ENCODE data around the gene SMAD1.

Gene SMAD1

DNA sequence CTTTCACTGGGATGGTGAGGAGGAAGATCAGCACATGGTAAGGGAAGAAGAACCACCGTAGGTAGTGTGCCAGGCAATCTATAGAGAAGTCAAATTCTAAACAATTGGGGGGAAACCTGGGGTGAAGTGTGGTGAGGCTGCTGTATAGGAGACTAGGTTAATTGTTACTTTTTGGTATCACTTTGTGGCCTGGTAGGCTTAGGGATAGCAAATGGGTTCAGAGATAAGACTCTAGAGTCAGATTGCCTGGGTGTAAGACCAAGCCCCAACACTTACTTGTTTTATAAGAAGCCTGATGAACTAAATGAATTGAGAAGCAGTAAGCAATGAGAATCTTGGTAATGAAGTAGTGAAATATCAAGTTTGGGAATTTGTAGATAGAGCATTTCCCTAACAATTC lies 8.7 kb downstream of the SMAD1 start:
- TF ChIP-seq CTCF (IDR thresholded peaks at IDR 0.05; ENCODE audit: low read depth, low read length) = no peak
- Histone ChIP-seq H3K9me3 (ENCODE audit: severe bottlenecking) (no peaks in the 10 kb centered on the region), H3K4me3 (ENCODE audit: low read depth, low read length) (no peak overlapping the region), H3K27ac (no peak overlapping the region), H3K27me3 (ENCODE audit: insufficient read depth, low read depth, severe bottlenecking) (no peaks in the 10 kb centered on the region), H3K36me3 (no peaks in the 10 kb centered on the region)
- no peak for DNase-seq

DNA sequence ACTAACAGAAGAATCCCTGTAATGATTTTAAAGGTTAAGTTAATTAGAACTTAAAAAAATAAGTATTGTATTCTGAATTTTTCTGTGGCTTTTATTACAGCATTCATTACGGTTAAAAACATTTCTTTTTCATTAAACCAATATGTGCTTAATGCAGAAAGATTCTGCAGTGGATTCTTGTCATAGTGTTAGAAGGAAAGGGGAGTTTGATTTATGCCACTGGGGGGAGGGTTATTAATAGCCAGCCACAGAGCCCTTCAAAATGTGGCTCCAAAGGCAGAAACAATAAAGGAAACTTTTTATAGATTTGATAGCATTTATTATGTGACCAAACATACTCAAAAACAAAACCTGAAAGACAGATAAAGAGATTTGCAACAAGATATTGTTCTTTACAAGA lies 9.1 kb downstream of the SMAD1 start:
- no peak for TF ChIP-seq CTCF (IDR thresholded peaks at IDR 0.05; ENCODE audit: low read depth, low read length)
- no peak overlapping the region for H3K4me3 ChIP-seq (ENCODE audit: low read depth, low read length)
- no peaks in the 10 kb centered on the region for H3K27me3 ChIP-seq (ENCODE audit: insufficient read depth, low read depth, severe bottlenecking)
- DNase-seq = no peak
- no peaks in the 10 kb centered on the region for H3K36me3 ChIP-seq
- H3K9me3 ChIP-seq (ENCODE audit: severe bottlenecking) = no peaks in the 10 kb centered on the region
- no peak overlapping the region for H3K27ac ChIP-seq

- DNase-seq = no peak
- no peak for TF ChIP-seq CTCF (IDR thresholded peaks at IDR 0.05; ENCODE audit: low read depth, low read length)
- no peaks in the 10 kb centered on the region for H3K27me3 ChIP-seq (ENCODE audit: insufficient read depth, low read depth, severe bottlenecking)
- H3K9me3 ChIP-seq (ENCODE audit: severe bottlenecking) = no peaks in the 10 kb centered on the region
- no peak overlapping the region for H3K4me3 ChIP-seq (ENCODE audit: low read depth, low read length)
- no peaks in the 10 kb centered on the region for H3K36me3 ChIP-seq
- H3K27ac ChIP-seq = no peak overlapping the region
These were observed 10.7 kb downstream of the SMAD1 start for GRCh38 chr4:145492376-145492775.

DNA sequence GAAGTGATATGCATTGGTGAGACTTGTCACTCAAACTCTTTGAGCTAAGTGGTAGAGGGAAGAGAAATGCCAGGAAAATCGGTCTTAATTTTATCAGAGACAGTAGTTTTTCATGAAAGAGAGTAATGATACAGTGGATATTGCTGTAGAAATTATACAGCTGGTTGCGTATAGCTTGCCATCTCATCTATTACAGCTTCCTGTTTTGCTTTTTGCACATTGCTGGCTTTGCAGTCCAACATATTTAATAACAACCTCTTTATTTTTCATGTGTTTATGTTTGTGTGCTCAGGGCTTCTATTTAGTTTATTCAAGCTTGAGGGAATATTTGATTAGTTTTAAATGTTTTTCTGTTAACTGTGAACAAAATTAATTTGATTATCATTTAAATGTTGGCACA lies 11.5 kb downstream of the SMAD1 start:
- no peak overlapping the region for H3K27ac ChIP-seq
- TF ChIP-seq CTCF (IDR thresholded peaks at IDR 0.05; ENCODE audit: low read depth, low read length) = no peak
- H3K36me3 ChIP-seq = no peaks in the 10 kb centered on the region
- no peaks in the 10 kb centered on the region for H3K27me3 ChIP-seq (ENCODE audit: insufficient read depth, low read depth, severe bottlenecking)
- H3K9me3 ChIP-seq (ENCODE audit: severe bottlenecking) = no peaks in the 10 kb centered on the region
- DNase-seq = no peak
- H3K4me3 ChIP-seq (ENCODE audit: low read depth, low read length) = no peak overlapping the region

GRCh38 chr4:145494666-145495270 lies 13.1 kb downstream of the SMAD1 start:
- H3K27me3 ChIP-seq (ENCODE audit: insufficient read depth, low read depth, severe bottlenecking) = no peaks in the 10 kb centered on the region
- H3K9me3 ChIP-seq (ENCODE audit: severe bottlenecking) = no peaks in the 10 kb centered on the region
- no peak overlapping the region for H3K27ac ChIP-seq
- no peak for TF ChIP-seq CTCF (IDR thresholded peaks at IDR 0.05; ENCODE audit: low read depth, low read length)
- no peak overlapping the region for H3K4me3 ChIP-seq (ENCODE audit: low read depth, low read length)
- DNase-seq = no peak
- H3K36me3 ChIP-seq = no peaks in the 10 kb centered on the region

DNA sequence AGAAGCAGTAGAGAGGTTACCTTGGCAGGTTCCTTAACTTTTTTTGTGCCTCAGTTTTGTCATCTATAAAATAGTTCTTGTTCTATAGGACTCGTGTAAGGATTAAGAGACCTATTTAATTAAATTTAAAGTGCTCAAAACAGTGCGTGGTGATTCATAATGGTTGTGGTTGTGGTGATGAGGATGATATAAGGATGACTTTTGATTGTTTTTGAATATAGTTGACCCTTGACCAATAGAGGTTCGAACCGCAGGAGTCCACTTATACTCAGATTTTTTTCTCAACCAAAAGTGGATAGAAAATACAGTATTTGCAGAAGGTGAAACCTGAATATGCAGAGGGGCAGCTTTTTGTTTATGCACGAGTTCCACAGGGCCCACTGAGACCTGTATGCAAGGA lies 14.6 kb downstream of the SMAD1 start:
- no peak for DNase-seq
- TF ChIP-seq CTCF (IDR thresholded peaks at IDR 0.05; ENCODE audit: low read depth, low read length) = no peak
- H3K9me3 ChIP-seq (ENCODE audit: severe bottlenecking) = no peaks in the 10 kb centered on the region
- no peak overlapping the region for H3K4me3 ChIP-seq (ENCODE audit: low read depth, low read length)
- H3K36me3 ChIP-seq = no peaks in the 10 kb centered on the region
- H3K27ac ChIP-seq = no peak overlapping the region
- H3K27me3 ChIP-seq (ENCODE audit: insufficient read depth, low read depth, severe bottlenecking) = no peaks in the 10 kb centered on the region
